GM21390 (cell line): Measurements from ENCODE around the gene SLC4A11.

Experiments used
- ATAC-seq: cut with Tn5 transposase; IDR thresholded peaks from one replicate; pipeline ENCODE4 v1.9.1; 2021; ENCODE audit not compliant: unreplicated experiment

Gene SLC4A11

GRCh38 chr20:3239026-3239866 lies at the start of gene SLC4A11:
Gene SLC4A11, minus strand, starts transcription at chr20:3239190. Its CDS starts 53 bp downstream, at chr20:3239137.
- ATAC-seq = peak; percentile 66

GRCh38 chr20:3283222-3283820 lies 44.3 kb upstream of the SLC4A11 start:
- ATAC-seq = no peak

GRCh38 chr20:3282271-3283221 lies 43.6 kb upstream of the SLC4A11 start:
- no peak for ATAC-seq

GRCh38 chr20:3281437-3281836 lies 42.4 kb upstream of the SLC4A11 start:
- ATAC-seq = no peak

GRCh38 chr20:3279761-3280160 lies 40.8 kb upstream of the SLC4A11 start:
- ATAC-seq = no peak

GRCh38 chr20:3277686-3278465 lies 38.9 kb upstream of the SLC4A11 start:
- ATAC-seq = no peak

GRCh38 chr20:3276680-3277015 lies 37.7 kb upstream of the SLC4A11 start:
- ATAC-seq = no peak

GRCh38 chr20:3275966-3276679 lies 37.1 kb upstream of the SLC4A11 start:
- ATAC-seq = no peak

GRCh38 chr20:3275064-3275935 lies 36.3 kb upstream of the SLC4A11 start:
- ATAC-seq = no peak

GRCh38 chr20:3273371-3273770 lies 34.4 kb upstream of the SLC4A11 start:
- ATAC-seq = no peak

GRCh38 chr20:3270051-3270450 lies 31.1 kb upstream of the SLC4A11 start:
- ATAC-seq = no peak

- ATAC-seq = no peak
These were observed 23.6 kb upstream of the SLC4A11 start for GRCh38 chr20:3262566-3262965.

GRCh38 chr20:3258429-3258828 lies 19.4 kb upstream of the SLC4A11 start:
- ATAC-seq = no peak

- no peak for ATAC-seq
These were observed 16.7 kb upstream of the SLC4A11 start for GRCh38 chr20:3255728-3256127.

- ATAC-seq = no peak
These were observed 12.8 kb upstream of the SLC4A11 start for GRCh38 chr20:3251806-3252205.

- no peak for ATAC-seq
These were observed 11.1 kb upstream of the SLC4A11 start for GRCh38 chr20:3250091-3250504.

- ATAC-seq = no peak
These were observed 10.0 kb upstream of the SLC4A11 start for GRCh38 chr20:3248993-3249347.

GRCh38 chr20:3248167-3248992 lies 9.4 kb upstream of the SLC4A11 start:
- ATAC-seq = no peak
